WI38 (cell line): ENCODE measurements around the gene EDC3.
"Not testable (repeated sequence)": the region's sequence is repeated elsewhere in the genome, so short reads cannot be mapped to it uniquely, and the experiment has no call there.

ENCODE experiments used
- H3K4me3 ChIP-seq: 2 replicates; pipeline ENCODE4 v1.5.1; 2011; ENCODE audit warnings: low read depth, mild to moderate bottlenecking, control low read depth, low read length
- CTCF ChIP-seq: IDR thresholded peaks from 2 replicates; pipeline ENCODE4 v1.5.1; 2012; ENCODE audit warnings: low read depth, mild to moderate bottlenecking, control low read depth, low read length

Gene EDC3

GRCh38 chr15:74695597-74696397 is at the start of gene EDC3:
Gene EDC3 (minus strand): TSS chr15:74696024. CDS start chr15:74675124, 20,900 bp downstream.
- no peak for TF ChIP-seq CTCF
- H3K4me3 ChIP-seq: peak within 1 kb of the TSS; percentile 92

- no peak for TF ChIP-seq CTCF
- H3K4me3 ChIP-seq: no peak overlapping the region
These were observed 46.6 kb upstream of the EDC3 start for GRCh38 chr15:74742422-74742821.

- not testable (repeated sequence) for H3K4me3 ChIP-seq
These were observed 42.4 kb upstream of the EDC3 start for GRCh38 chr15:74738239-74738638.

GRCh38 chr15:74735305-74735704 is 39.5 kb upstream of the EDC3 start:
- no peak for TF ChIP-seq CTCF
- no peak overlapping the region for H3K4me3 ChIP-seq

- no peak for TF ChIP-seq CTCF
- no peak overlapping the region for H3K4me3 ChIP-seq
These were observed 37.4 kb upstream of the EDC3 start for GRCh38 chr15:74733269-74733668.

- TF ChIP-seq CTCF: no peak
- no peak overlapping the region for H3K4me3 ChIP-seq
These were observed 37.0 kb upstream of the EDC3 start for GRCh38 chr15:74732846-74733245.

GRCh38 chr15:74730619-74731316 is 34.9 kb upstream of the EDC3 start:
- no peak for TF ChIP-seq CTCF
- no peak overlapping the region for H3K4me3 ChIP-seq

GRCh38 chr15:74729372-74729771 is 33.5 kb upstream of the EDC3 start:
- H3K4me3 ChIP-seq: not testable (repeated sequence)

GRCh38 chr15:74728699-74729098 is 32.9 kb upstream of the EDC3 start:
- H3K4me3 ChIP-seq: not testable (repeated sequence)
